GM23338 (cell line): ENCODE results near the gene TUBB2A.
A peak's percentile ranks its signal among the peaks of the same experiment; 100 is the strongest.

Experiments
- EZH2 ChIP-seq: fragments of 200-600 bp; sonication (generic); IDR thresholded peaks from one replicate; pipeline ENCODE4 v1.8.0; 2017; ENCODE audit warnings: antibody characterized with exemption, mild to moderate bottlenecking, low read depth; ENCODE audit not compliant: unreplicated experiment
- EZH2phosphoT487 ChIP-seq: fragments of 200-600 bp; sonication (generic); IDR thresholded peaks from one replicate; pipeline ENCODE4 v1.8.1; 2018; ENCODE audit warnings: antibody characterized with exemption; ENCODE audit not compliant: unreplicated experiment
- JUNB ChIP-seq: IDR thresholded peaks from one replicate; pipeline ENCODE4 v1.6.1; 2016; ENCODE audit warnings: antibody characterized with exemption; ENCODE audit not compliant: unreplicated experiment
- NANOG ChIP-seq: IDR thresholded peaks from 2 replicates; pipeline ENCODE4 v1.6.1; 2016; ENCODE audit warnings: antibody characterized with exemption, borderline replicate concordance
- POLR2AphosphoS5 ChIP-seq: IDR thresholded peaks from 2 replicates; pipeline ENCODE4 v1.6.1; 2016; ENCODE audit warnings: antibody characterized with exemption, low read depth
- ZNF114 ChIP-seq: fragments of 250-450 bp; sonication (Bioruptor Pico); IDR thresholded peaks from 2 replicates; pipeline ENCODE4 v1.5.0; 2020; ENCODE audit warnings: mild to moderate bottlenecking, moderate library complexity
- ZNF331 ChIP-seq: fragments of 250-450 bp; sonication (Bioruptor Pico); IDR thresholded peaks from 2 replicates; pipeline ENCODE4 v1.5.0; 2020; ENCODE audit warnings: low read depth, mild to moderate bottlenecking, moderate library complexity
- TF ChIP-seq, protein P1 (sequence below), 2 experiments: fragments of 200-600 bp in 1 of 2; sonication (generic) in 1 of 2; conservative IDR thresholded peaks; 2 replicates each; pipeline versions ENCODE4 v1.5.1 to v1.6.1; 2016 to 2017; ENCODE audit warnings: antibody characterized with exemption in 2 of 2, low read depth in 2 of 2, mild to moderate bottlenecking in 2 of 2, moderate library complexity in 1 of 2
- TF ChIP-seq, protein P2 (sequence below): IDR thresholded peaks from one replicate; pipeline ENCODE4 v1.6.1; 2018; ENCODE audit warnings: antibody characterized with exemption; ENCODE audit not compliant: unreplicated experiment

DNA sequence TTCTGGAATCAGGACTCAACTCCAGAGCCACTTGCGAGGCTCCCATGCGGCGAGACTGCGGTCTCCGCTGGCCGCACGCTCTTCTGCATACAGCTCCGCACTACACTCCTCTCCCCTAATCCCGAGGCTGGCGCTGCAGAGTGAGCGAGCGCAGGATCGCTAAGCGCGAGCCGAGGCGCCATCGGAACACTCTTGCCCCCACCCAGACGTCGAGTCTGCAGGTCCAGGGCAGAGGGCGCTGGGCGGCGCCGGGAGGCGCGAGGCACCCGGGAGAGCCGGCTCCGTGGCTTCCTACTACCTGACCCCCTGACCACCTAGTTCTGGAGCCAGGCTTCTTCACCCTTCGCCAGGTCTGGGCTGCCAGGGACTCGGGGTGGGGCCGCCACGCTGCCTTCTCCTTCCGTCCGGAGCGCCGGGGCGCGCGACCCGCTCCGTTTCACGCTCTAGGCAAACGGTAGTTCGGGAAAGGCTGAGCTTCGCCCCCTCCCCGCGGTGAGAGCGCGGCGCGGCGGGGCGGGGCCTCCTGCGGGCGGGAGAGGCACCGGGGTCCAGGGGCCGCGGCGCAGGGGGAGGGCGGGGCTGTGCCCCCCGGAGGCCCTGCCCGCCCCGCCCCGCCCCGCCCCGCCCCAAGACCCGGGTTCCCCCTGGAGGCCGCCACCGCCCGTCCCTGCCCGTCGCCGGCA is 5.4 kb upstream of the TUBB2A start:
- TF ChIP-seq, protein P1, sequence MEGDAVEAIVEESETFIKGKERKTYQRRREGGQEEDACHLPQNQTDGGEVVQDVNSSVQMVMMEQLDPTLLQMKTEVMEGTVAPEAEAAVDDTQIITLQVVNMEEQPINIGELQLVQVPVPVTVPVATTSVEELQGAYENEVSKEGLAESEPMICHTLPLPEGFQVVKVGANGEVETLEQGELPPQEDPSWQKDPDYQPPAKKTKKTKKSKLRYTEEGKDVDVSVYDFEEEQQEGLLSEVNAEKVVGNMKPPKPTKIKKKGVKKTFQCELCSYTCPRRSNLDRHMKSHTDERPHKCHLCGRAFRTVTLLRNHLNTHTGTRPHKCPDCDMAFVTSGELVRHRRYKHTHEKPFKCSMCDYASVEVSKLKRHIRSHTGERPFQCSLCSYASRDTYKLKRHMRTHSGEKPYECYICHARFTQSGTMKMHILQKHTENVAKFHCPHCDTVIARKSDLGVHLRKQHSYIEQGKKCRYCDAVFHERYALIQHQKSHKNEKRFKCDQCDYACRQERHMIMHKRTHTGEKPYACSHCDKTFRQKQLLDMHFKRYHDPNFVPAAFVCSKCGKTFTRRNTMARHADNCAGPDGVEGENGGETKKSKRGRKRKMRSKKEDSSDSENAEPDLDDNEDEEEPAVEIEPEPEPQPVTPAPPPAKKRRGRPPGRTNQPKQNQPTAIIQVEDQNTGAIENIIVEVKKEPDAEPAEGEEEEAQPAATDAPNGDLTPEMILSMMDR (conservative IDR thresholded peaks at IDR 0.05; ENCODE audit: low read depth in 2 of 2) = no peak
- TF ChIP-seq EZH2 (no peak), ZNF331 (CRISPR knock-in tag) (no peak), EZH2phosphoT487 (no peak), JUNB (no peak), ZNF114 (CRISPR knock-in tag) (no peak), POLR2AphosphoS5 (peak; percentile 82), NANOG (no peak)
- TF ChIP-seq, protein P2, sequence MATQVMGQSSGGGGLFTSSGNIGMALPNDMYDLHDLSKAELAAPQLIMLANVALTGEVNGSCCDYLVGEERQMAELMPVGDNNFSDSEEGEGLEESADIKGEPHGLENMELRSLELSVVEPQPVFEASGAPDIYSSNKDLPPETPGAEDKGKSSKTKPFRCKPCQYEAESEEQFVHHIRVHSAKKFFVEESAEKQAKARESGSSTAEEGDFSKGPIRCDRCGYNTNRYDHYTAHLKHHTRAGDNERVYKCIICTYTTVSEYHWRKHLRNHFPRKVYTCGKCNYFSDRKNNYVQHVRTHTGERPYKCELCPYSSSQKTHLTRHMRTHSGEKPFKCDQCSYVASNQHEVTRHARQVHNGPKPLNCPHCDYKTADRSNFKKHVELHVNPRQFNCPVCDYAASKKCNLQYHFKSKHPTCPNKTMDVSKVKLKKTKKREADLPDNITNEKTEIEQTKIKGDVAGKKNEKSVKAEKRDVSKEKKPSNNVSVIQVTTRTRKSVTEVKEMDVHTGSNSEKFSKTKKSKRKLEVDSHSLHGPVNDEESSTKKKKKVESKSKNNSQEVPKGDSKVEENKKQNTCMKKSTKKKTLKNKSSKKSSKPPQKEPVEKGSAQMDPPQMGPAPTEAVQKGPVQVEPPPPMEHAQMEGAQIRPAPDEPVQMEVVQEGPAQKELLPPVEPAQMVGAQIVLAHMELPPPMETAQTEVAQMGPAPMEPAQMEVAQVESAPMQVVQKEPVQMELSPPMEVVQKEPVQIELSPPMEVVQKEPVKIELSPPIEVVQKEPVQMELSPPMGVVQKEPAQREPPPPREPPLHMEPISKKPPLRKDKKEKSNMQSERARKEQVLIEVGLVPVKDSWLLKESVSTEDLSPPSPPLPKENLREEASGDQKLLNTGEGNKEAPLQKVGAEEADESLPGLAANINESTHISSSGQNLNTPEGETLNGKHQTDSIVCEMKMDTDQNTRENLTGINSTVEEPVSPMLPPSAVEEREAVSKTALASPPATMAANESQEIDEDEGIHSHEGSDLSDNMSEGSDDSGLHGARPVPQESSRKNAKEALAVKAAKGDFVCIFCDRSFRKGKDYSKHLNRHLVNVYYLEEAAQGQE = no peak
